SK-N-SH treated with all-trans-retinoic acid at 6 μM for 48 hours (cell line): ENCODE results near the gene SEZ6L.

Experiments
- ZFP3 ChIP-seq: fragments of 250-450 bp; sonication (Bioruptor Pico); IDR thresholded peaks from 2 replicates; pipeline ENCODE4 v1.5.0; 2020; ENCODE audit warnings: mild to moderate bottlenecking, moderate library complexity
- ZNF8 ChIP-seq: fragments of 450-650 bp; formaldehyde crosslinking; IDR thresholded peaks from 2 replicates; pipeline ENCODE4 v1.5.0; 2020; ENCODE audit warnings: mild to moderate bottlenecking, moderate library complexity

DNA sequence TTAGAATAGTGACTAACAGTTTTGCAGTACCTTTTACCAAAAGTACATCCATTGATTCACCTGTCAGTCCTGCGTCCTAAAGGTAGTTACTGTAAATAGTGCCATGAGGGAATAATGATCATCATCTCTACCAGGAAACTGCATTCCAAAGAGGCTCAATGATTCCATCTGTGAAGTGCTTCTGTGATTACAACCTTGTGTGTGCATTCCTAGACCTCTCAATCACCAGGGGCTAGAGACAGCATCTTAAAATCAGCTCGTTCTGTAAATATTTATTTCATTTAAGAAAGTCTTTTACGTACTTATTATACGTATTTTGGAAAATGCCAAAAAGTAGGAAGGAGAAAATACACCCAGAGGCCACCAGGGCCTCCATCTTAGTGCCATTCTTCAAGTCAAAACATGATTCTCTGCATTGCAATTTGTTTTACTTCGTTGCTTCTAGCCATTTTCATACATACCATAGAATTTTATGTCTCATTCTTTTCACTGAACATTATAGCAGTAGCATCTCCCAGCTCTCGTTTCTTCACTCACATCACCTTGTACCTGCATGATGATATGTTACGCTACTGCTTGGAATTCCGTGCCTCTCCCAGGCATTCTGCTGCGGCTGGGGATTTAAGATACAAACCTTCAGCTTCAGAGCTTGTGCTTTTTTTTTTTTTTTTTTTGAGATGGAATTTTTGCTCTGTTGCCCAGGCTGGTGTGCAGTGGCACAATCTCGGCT is 117.0 kb downstream of the SEZ6L start:
- TF ChIP-seq ZNF8 (CRISPR knock-in tag) (no peak), ZFP3 (CRISPR knock-in tag) (no peak)
